ENCODE measurements around the gene DHRS13.
"Not testable (repeated sequence)": the region's sequence is repeated elsewhere in the genome, so short reads cannot be mapped to it uniquely, and the experiment has no call there.

The DHRS13 gene

DNA sequence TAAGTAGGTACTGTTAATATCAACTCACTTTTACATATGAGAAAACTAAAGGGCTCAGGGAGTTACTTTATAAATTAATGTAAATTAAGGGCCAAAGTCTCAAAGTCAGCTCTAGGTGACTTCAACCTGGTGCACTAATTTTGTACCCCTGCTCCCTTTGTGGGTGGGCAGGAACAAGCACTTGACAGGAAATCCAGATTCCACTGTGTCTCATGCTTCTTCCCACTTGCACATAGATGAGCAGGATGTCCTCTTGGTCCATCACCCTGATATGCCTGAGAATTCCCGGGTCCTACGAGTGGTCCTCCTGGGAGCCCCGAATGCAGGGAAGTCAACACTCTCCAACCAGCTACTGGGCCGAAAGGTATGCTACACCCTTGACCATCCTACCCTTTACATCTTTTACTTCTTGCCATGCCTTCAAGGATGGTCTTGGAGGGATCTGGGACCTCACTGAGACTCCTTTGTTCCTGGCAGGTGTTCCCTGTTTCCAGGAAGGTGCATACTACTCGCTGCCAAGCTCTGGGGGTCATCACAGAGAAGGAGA is 46.8 kb downstream of the DHRS13 start:
- no peak overlapping the region for H2AFZ ChIP-seq (ENCODE audit: low read length, unreplicated experiment)
- H3K79me2 ChIP-seq (ENCODE audit: control insufficient read depth, insufficient read depth, low read length, unreplicated experiment): peaks cover 10% of the 10 kb centered on the region
- H3K27me3 ChIP-seq (ENCODE audit: insufficient read depth, low read length): no peaks in the 10 kb centered on the region
- peak overlapping the region; percentile 96; the same call in 1 of the 2 replicates for H3K4me3 ChIP-seq (ENCODE audit: low read depth, low read length)
- H3K36me3 ChIP-seq (ENCODE audit: insufficient read depth, low read length): peaks cover 5% of the 10 kb centered on the region; the same call in 1 of the 2 replicates
- no peak overlapping the region for H3K27ac ChIP-seq (ENCODE audit: low read depth, low read length)
- H3K4me1 ChIP-seq (ENCODE audit: control insufficient read depth, insufficient read depth, low read length, unreplicated experiment): peaks cover 5% of the 10 kb centered on the region

DNA sequence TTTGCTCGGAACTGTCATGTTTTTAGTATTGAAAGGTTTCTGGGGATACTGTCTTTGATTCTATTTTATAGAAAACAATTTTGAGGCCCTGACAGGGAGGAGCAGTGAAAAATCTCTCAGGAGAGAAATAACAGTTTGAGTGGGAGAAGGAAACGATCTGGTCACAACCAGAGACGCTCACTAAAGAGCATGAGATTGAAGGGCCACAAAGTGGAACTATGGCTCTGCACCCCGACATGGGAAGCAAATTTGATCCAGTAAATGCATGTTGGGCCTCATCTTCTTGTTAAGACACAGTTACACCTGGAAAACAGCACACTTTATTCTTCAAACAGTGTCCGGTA is 47.6 kb downstream of the DHRS13 start:
- H3K27me3 ChIP-seq (ENCODE audit: insufficient read depth, low read length): no peaks in the 10 kb centered on the region
- H3K36me3 ChIP-seq (ENCODE audit: insufficient read depth, low read length): 0 out of 2 replicates have a peak, but pooled peaks cover 5% of the 10 kb centered on the region
- H3K4me3 ChIP-seq (ENCODE audit: low read depth, low read length): peak overlapping the region; percentile 96
- peaks cover 5% of the 10 kb centered on the region for H3K4me1 ChIP-seq (ENCODE audit: control insufficient read depth, insufficient read depth, low read length, unreplicated experiment)
- peaks cover 10% of the 10 kb centered on the region for H3K79me2 ChIP-seq (ENCODE audit: control insufficient read depth, insufficient read depth, low read length, unreplicated experiment)
- H3K27ac ChIP-seq (ENCODE audit: low read depth, low read length): peak overlapping the region; percentile 13; the same call in 1 of the 2 replicates
- H2AFZ ChIP-seq (ENCODE audit: low read length, unreplicated experiment): peak overlapping the region; percentile 99

DNA sequence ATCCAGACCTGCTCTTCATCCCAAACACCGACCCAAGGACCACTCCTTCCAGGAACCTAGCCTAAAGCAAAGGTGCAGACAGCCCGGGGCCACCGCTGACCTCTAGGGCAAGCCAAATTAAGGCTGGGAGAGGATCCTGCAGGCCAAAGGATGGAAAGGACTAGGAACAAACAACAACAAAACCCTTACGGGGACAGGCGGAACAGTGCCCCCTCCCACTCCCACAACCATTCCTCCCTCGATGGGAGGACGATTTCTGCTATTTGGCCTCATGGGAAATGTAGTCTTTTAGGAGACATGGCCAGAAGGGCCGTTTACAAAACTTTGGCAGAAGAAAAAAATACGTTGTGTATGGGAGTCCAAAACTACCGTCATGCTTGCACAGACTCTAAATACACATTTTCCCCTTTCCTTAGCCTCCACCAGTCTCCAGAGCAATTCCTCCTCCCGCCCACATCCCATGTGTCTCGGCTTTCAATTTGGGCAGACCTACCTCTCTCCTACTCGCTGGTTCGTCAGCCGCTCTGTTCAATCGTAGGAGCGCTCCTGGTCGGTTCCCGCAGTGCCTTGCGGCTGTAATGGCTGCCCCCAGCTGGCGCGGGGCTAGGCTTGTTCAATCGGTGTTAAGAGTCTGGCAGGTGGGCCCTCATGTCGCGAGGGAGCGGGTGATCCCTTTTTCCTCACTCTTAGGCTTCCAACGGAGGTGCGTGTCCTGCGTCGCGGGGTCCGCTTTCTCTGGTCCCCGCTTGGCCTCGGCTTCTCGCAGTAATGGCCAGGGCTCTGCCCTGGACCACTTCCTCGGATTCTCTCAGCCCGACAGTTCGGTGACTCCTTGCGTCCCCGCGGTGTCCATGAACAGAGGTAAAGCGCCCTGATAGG is 48.2 kb downstream of the DHRS13 start, which contains the start of gene ERAL1:
ERAL1 (plus strand) TSS at position 560 of the 879 bp plus-strand sequence; CDS start at position 579, 19 bp downstream.
- peak within 1 kb of the TSS; percentile 96 for H3K4me3 ChIP-seq (ENCODE audit: low read depth, low read length)
- H3K27ac ChIP-seq (ENCODE audit: low read depth, low read length): peak within 1 kb of the TSS; percentile 13; the same call in 1 of the 2 replicates
- peak within 1 kb of the TSS; percentile 99 for H2AFZ ChIP-seq (ENCODE audit: low read length, unreplicated experiment)
- no peaks in the 10 kb centered on the region for H3K27me3 ChIP-seq (ENCODE audit: insufficient read depth, low read length)
- peaks cover 10% of the 10 kb centered on the region for H3K79me2 ChIP-seq (ENCODE audit: control insufficient read depth, insufficient read depth, low read length, unreplicated experiment)
- 0 out of 2 replicates have a peak, but pooled peaks cover 5% of the 10 kb centered on the region for H3K36me3 ChIP-seq (ENCODE audit: insufficient read depth, low read length)
- H3K4me1 ChIP-seq (ENCODE audit: control insufficient read depth, insufficient read depth, low read length, unreplicated experiment): peaks cover 5% of the 10 kb centered on the region

DNA sequence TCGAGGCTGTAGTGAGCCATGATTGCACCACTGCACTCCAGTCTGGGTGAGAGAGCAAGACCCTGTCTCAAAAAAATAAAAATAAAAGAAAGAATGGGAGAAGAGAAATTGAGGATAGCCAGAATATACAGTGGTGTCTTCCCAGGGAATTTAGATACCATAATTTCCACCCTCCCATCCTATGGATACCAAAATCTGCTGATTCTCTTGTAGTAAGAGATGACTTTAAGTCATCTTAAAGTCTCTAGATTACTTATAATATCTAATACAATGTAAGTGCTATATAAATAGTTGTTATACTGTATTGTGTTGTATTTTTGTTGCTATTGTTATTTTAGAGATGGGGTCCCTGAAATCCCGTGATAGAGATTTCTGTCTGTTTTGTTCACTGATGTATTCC is 49.6 kb downstream of the DHRS13 start:
- H3K36me3 ChIP-seq (ENCODE audit: insufficient read depth, low read length): 0 out of 2 replicates have a peak, but pooled peaks cover 5% of the 10 kb centered on the region
- H3K4me1 ChIP-seq (ENCODE audit: control insufficient read depth, insufficient read depth, low read length, unreplicated experiment): peaks cover 5% of the 10 kb centered on the region
- H3K27me3 ChIP-seq (ENCODE audit: insufficient read depth, low read length): no peaks in the 10 kb centered on the region
- H3K27ac ChIP-seq (ENCODE audit: low read depth, low read length): no peak overlapping the region
- H3K4me3 ChIP-seq (ENCODE audit: low read depth, low read length): no peak overlapping the region
- no peak overlapping the region for H2AFZ ChIP-seq (ENCODE audit: low read length, unreplicated experiment)
- peaks cover 10% of the 10 kb centered on the region for H3K79me2 ChIP-seq (ENCODE audit: control insufficient read depth, insufficient read depth, low read length, unreplicated experiment)

DNA sequence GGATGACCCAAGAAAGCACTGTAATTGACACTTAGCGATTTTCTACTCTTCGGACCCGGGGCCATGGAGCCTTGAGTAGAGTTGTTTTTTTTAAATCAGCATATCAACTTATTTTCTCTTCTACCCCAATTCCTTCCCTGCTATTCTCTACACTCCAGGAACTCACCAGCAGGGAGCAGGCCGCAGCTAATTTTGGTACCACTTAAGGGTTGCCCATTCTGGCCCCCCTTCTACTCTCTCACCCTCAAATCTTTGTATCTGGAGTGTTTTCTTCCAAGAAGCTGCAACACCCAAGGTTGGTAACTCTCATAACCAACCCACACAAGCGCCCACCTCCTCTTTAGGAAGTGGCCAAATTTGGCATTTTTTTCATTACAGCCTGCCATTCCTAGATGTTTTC is 53.6 kb downstream of the DHRS13 start:
- Histone ChIP-seq H3K36me3 (ENCODE audit: insufficient read depth, low read length) (no peaks in the 10 kb centered on the region), H2AFZ (ENCODE audit: low read length, unreplicated experiment) (no peak overlapping the region), H3K27me3 (ENCODE audit: insufficient read depth, low read length) (no peaks in the 10 kb centered on the region), H3K4me1 (ENCODE audit: control insufficient read depth, insufficient read depth, low read length, unreplicated experiment) (no peaks in the 10 kb centered on the region), H3K4me3 (ENCODE audit: low read depth, low read length) (no peak overlapping the region), H3K27ac (ENCODE audit: low read depth, low read length) (no peak overlapping the region), H3K79me2 (ENCODE audit: control insufficient read depth, insufficient read depth, low read length, unreplicated experiment) (no peaks in the 10 kb centered on the region)

DNA sequence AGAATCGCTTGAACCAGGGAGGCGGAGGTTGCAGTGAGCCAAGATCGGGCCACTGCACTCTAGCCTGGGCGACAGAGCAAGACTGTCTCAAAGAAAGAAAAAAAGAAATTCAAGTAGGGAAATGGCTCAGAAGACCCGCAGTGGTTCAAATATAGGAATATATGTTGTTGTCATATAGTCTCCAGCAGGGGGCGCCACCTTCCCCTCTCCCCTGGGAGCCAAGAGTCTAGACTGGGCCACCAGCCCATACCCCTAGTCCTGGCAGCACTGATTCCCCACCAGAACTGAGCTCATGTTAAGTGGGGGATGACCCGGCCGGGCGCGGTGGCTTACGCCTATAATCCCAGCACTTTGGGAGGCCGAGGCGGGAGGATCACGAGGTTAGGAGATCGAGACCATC is 54.2 kb downstream of the DHRS13 start:
- not testable (repeated sequence) for H3K79me2 ChIP-seq (ENCODE audit: control insufficient read depth, insufficient read depth, low read length, unreplicated experiment); H3K4me3 ChIP-seq (ENCODE audit: low read depth, low read length); H3K4me1 ChIP-seq (ENCODE audit: control insufficient read depth, insufficient read depth, low read length, unreplicated experiment); H3K27ac ChIP-seq (ENCODE audit: low read depth, low read length); H3K27me3 ChIP-seq (ENCODE audit: insufficient read depth, low read length); H3K36me3 ChIP-seq (ENCODE audit: insufficient read depth, low read length); H2AFZ ChIP-seq (ENCODE audit: low read length, unreplicated experiment)
